Uterus (tissue), 2 donors: Measurements from ENCODE around the gene MAJIN.

Experiments used
- POLR2A ChIP-seq, 2 donors: fragments of 450-650 bp; IDR thresholded peaks; one replicate each; pipeline ENCODE4 v1.6.1; 2016; ENCODE audit warnings: antibody characterized with exemption in 2 of 2, mild to moderate bottlenecking in 1 of 2, moderate library complexity in 1 of 2
- TF ChIP-seq, protein P1 (sequence below), 4 experiments: fragments of 200-600 bp in 2 of 4; fragments of 450-650 bp in 2 of 4; sonication (generic) in 2 of 4; IDR thresholded peaks; one replicate each; pipeline ENCODE4 v1.5.1; 2016 to 2019; ENCODE audit warnings: antibody characterized with exemption in 4 of 4, mild to moderate bottlenecking in 2 of 4, moderate library complexity in 1 of 4

DNA sequence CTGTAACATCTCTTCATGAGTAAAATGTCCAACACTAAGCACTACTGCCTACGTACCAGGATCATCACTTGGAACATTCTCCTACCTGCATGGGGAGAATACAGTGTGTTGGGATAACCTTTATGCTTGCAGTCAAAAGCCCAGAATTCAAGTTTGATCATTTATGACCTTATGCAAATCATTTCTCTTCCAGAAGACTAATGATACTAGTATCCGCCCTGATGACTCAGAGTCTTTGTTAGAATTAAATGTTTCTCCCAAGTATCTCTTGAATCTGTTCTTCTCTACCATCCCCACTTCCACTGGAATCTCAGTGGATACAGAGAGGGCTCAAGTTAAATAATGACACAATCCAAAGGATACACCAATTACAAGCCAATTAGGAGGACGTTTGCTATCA, 12.4 kb downstream of the MAJIN start:
- TF ChIP-seq, protein P1, sequence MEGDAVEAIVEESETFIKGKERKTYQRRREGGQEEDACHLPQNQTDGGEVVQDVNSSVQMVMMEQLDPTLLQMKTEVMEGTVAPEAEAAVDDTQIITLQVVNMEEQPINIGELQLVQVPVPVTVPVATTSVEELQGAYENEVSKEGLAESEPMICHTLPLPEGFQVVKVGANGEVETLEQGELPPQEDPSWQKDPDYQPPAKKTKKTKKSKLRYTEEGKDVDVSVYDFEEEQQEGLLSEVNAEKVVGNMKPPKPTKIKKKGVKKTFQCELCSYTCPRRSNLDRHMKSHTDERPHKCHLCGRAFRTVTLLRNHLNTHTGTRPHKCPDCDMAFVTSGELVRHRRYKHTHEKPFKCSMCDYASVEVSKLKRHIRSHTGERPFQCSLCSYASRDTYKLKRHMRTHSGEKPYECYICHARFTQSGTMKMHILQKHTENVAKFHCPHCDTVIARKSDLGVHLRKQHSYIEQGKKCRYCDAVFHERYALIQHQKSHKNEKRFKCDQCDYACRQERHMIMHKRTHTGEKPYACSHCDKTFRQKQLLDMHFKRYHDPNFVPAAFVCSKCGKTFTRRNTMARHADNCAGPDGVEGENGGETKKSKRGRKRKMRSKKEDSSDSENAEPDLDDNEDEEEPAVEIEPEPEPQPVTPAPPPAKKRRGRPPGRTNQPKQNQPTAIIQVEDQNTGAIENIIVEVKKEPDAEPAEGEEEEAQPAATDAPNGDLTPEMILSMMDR (IDR thresholded peaks at IDR 0.05), result no peak
- TF ChIP-seq POLR2A (IDR thresholded peaks at IDR 0.05), result no peak
